Measurements from ENCODE around the gene CLOCK.

DNA sequence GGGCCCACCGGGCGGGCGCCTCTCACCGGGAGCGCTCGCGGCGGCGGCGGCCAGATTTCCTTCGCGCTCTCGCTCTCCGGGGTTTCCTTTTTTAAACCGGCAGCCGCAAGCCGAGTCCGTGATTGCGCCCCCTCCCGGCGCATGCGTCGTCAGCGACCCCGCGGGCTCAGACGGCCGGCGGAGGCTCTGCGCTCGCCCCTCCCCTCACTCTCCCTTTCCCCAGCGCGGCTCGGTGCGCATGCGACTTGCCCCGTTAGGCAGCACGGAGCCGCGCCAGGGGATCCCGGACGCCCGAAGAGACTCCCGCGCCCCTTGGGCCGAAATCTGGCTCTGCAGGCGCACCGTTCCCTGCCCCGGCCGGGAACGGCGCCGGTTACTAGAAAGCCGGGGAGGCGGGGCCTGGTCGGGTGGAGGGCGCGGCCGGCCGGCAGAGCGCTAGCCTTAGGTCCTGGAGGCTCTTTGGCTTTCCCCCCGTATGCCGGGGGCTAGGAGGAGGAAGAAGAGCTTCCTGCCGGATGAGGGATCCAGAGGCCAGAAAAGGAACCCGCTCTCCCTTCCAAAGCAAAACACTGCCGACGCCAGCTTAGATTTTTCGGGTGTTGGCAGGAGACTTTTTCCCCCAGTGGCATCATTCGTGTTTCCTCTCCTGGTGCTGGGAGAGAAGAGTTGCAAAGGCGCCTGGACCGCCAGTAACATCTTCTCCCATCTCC is at the start of gene CLOCK:
- TF ChIP-seq, protein P1, sequence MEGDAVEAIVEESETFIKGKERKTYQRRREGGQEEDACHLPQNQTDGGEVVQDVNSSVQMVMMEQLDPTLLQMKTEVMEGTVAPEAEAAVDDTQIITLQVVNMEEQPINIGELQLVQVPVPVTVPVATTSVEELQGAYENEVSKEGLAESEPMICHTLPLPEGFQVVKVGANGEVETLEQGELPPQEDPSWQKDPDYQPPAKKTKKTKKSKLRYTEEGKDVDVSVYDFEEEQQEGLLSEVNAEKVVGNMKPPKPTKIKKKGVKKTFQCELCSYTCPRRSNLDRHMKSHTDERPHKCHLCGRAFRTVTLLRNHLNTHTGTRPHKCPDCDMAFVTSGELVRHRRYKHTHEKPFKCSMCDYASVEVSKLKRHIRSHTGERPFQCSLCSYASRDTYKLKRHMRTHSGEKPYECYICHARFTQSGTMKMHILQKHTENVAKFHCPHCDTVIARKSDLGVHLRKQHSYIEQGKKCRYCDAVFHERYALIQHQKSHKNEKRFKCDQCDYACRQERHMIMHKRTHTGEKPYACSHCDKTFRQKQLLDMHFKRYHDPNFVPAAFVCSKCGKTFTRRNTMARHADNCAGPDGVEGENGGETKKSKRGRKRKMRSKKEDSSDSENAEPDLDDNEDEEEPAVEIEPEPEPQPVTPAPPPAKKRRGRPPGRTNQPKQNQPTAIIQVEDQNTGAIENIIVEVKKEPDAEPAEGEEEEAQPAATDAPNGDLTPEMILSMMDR (IDR thresholded peaks at IDR 0.05) = peak in 3 of 4 experiments; percentile 57 to 75 (median 71)
- TF ChIP-seq POLR2AphosphoS5 (IDR thresholded peaks at IDR 0.05) = peak; percentile 66

All from prostate gland (tissue), 2 donors.